ENCODE measurements around the gene POLL.
"Not testable (repeated sequence)": the region's sequence is repeated elsewhere in the genome, so short reads cannot be mapped to it uniquely, and the experiment has no call there.

POLL gene

GRCh38 chr10:101611096-101611905, 23.2 kb upstream of the POLL start:
- no peak for DNase-seq

- no peak for DNase-seq
Observed at GRCh38 chr10:101609481-101609880, 21.4 kb upstream of the POLL start.

GRCh38 chr10:101607124-101607523, 19.1 kb upstream of the POLL start:
- no peak for DNase-seq

- DNase-seq, result peak; percentile 59
Observed at GRCh38 chr10:101602761-101603398, 14.8 kb upstream of the POLL start.

GRCh38 chr10:101601541-101601940, 13.5 kb upstream of the POLL start:
- no peak for DNase-seq

GRCh38 chr10:101597091-101597900, 9.2 kb upstream of the POLL start:
- no peak for DNase-seq

- DNase-seq, result peak; percentile 34
Observed at GRCh38 chr10:101595591-101596433, 7.8 kb upstream of the POLL start.

GRCh38 chr10:101593331-101593730, 5.3 kb upstream of the POLL start:
- not testable (repeated sequence) for DNase-seq

GRCh38 chr10:101588879-101589278, 822 bp upstream of the POLL start:
- DNase-seq, result no peak

- DNase-seq, result no peak
Observed at GRCh38 chr10:101585841-101586240, 2.2 kb downstream of the POLL start.

GRCh38 chr10:101580486-101581399, 7.3 kb downstream of the POLL start:
- DNase-seq, result no peak

- DNase-seq, result no peak
Observed at GRCh38 chr10:101579516-101579870, 8.6 kb downstream of the POLL start.

GRCh38 chr10:101578803-101579515, 9.1 kb downstream of the POLL start:
- DNase-seq, result no peak

GRCh38 chr10:101578192-101578591, 9.9 kb downstream of the POLL start:
- no peak for DNase-seq

GRCh38 chr10:101577121-101577871, 10.8 kb downstream of the POLL start:
- no peak for DNase-seq

GRCh38 chr10:101576211-101576863, 11.7 kb downstream of the POLL start:
- DNase-seq, result no peak

GRCh38 chr10:101575580-101576210, 12.4 kb downstream of the POLL start:
- DNase-seq, result no peak

- no peak for DNase-seq
Observed at GRCh38 chr10:101575091-101575490, 13.0 kb downstream of the POLL start.
